H1 (cell line): ENCODE data around the gene SLC38A8. TPM values are rescaled to one million over a fixed set of nuclear protein-coding genes. Genes with fewer than 3 reads are reported as not detected.

ENCODE experiments used
- CTCF ChIA-PET: fragments of 300-600 bp; sonication (Branson Sonifier 250); formaldehyde crosslinking; loops from one replicate; lab custom pipeline; 2021; ENCODE audit not compliant: partially characterized antibody; lab: Charles Lee
- POLR2A ChIA-PET: fragments of 300-600 bp; sonication (Branson Sonifier 250); formaldehyde crosslinking; loops from one replicate; lab custom pipeline; 2021; ENCODE audit warnings: inconsistent platforms; ENCODE audit not compliant: partially characterized antibody; lab: Charles Lee
- DNase-seq, 2 experiments: peaks; one replicate each; pipeline versions ENCODE4 v3.0.0 to v3.0.0-alpha.2; 2010 to 2022; ENCODE audit warnings: low spot score in 2 of 2, low read depth in 1 of 2, mixed read lengths in 1 of 2
- FAIRE-seq: peaks from 2 replicates; lab custom pipeline; 2011; peaks lifted over from hg19 to GRCh38; lab: Jason Lieb, UNC
- H2AFZ ChIP-seq: 2 replicates; pipeline ENCODE4 v1.8.1; 2012; ENCODE audit warnings: low read length, inconsistent platforms
- H2AK5ac ChIP-seq: 2 replicates; pipeline ENCODE4 v1.6.1; 2013; ENCODE audit warnings: low read depth, low read length
- H2BK120ac ChIP-seq: replicated peaks from 2 replicates; pipeline ENCODE3; 2013; ENCODE audit warnings: low read depth, low read length, inconsistent platforms
- H2BK12ac ChIP-seq: 2 replicates; pipeline ENCODE4 v1.6.1; 2013; ENCODE audit warnings: low read depth, low read length
- H2BK15ac ChIP-seq: 2 replicates; pipeline ENCODE4 v1.6.1; 2013; ENCODE audit warnings: low read length
- H2BK20ac ChIP-seq: 2 replicates; pipeline ENCODE4 v1.6.1; 2013; ENCODE audit warnings: low read length
- H2BK5ac ChIP-seq: 2 replicates; pipeline ENCODE4 v1.6.1; 2013; ENCODE audit warnings: low read depth, low read length
- H3K14ac ChIP-seq: 2 replicates; pipeline ENCODE4 v1.6.1; 2013; ENCODE audit warnings: inconsistent platforms; ENCODE audit not compliant: insufficient read length
- H3K18ac ChIP-seq: 2 replicates; pipeline ENCODE4 v1.6.1; 2013; ENCODE audit warnings: low read length; ENCODE audit errors: extremely low read depth
- H3K23ac ChIP-seq: 2 replicates; pipeline ENCODE4 v1.6.1; 2013; ENCODE audit warnings: inconsistent platforms; ENCODE audit not compliant: insufficient read length
- H3K23me2 ChIP-seq: 2 replicates; pipeline ENCODE4 v1.6.1; 2013; ENCODE audit warnings: low read depth, low read length
- H3K27ac ChIP-seq: 2 replicates; pipeline ENCODE4 v1.6.1; 2011; ENCODE audit warnings: low read depth, low read length, inconsistent platforms
- H3K27me3 ChIP-seq, 4 experiments: replicated peaks in 1 of 4; 1 replicate in 1 of 4; 2 replicates in 3 of 4; pipeline versions ENCODE4 v1.6.1 to v1.8.1; 2011 to 2013; ENCODE audit warnings: low read length in 3 of 4, mild to moderate bottlenecking in 3 of 4, inconsistent platforms in 2 of 4, mixed read lengths in 2 of 4, moderate library complexity in 1 of 4; ENCODE audit not compliant: control insufficient read depth in 3 of 4, insufficient read depth in 3 of 4; ENCODE audit errors: extremely low read depth in 1 of 4
- H3K36me3 ChIP-seq, 4 experiments: 2 replicates each; pipeline versions ENCODE4 v1.6.1 to v1.8.1; 2011 to 2013; ENCODE audit warnings: mild to moderate bottlenecking in 4 of 4, low read length in 3 of 4, moderate library complexity in 2 of 4, control low read depth in 1 of 4, inconsistent platforms in 1 of 4; ENCODE audit not compliant: insufficient read depth in 4 of 4, control insufficient read depth in 2 of 4
- H3K4ac ChIP-seq: replicated peaks from 2 replicates; pipeline ENCODE3; 2013; ENCODE audit warnings: low read length, low read depth, mixed read lengths, inconsistent platforms; ENCODE audit not compliant: insufficient read length
- H3K4me1 ChIP-seq, 4 experiments: replicated peaks in 1 of 4; 1 replicate in 1 of 4; 2 replicates in 3 of 4; pipeline versions ENCODE4 v1.6.1 to v1.8.1; 2011 to 2013; ENCODE audit warnings: low read length in 3 of 4, inconsistent platforms in 2 of 4, mixed read lengths in 1 of 4; ENCODE audit not compliant: insufficient read depth in 4 of 4, control insufficient read depth in 3 of 4
- H3K4me2 ChIP-seq, 2 experiments: 2 replicates each; pipeline versions ENCODE4 v1.6.1 to v1.8.1; 2011 to 2013; ENCODE audit warnings: low read depth in 2 of 2, low read length in 2 of 2, control low read depth in 1 of 2, inconsistent platforms in 1 of 2, mild to moderate bottlenecking in 1 of 2; ENCODE audit not compliant: insufficient read depth in 1 of 2
- H3K4me3 ChIP-seq, 4 experiments: fragments of 200-600, 300-600 bp in 1 of 4; sonication (generic), shearing (Covaris generic), sonication (Bioruptor Twin) in 1 of 4; 2 replicates each; pipeline versions ENCODE4 v1.5.1 to v1.8.1; 2011 to 2016; ENCODE audit warnings: low read length in 4 of 4, low read depth in 3 of 4, control low read depth in 2 of 4, inconsistent platforms in 2 of 4, mild to moderate bottlenecking in 2 of 4, mixed read lengths in 1 of 4, moderate library complexity in 1 of 4; ENCODE audit not compliant: insufficient read depth in 2 of 4; ENCODE audit errors: extremely low read depth in 1 of 4
- H3K56ac ChIP-seq: replicated peaks from 2 replicates; pipeline ENCODE3; 2013; ENCODE audit warnings: low read depth, mild to moderate bottlenecking, mixed read lengths, low read length, inconsistent platforms; ENCODE audit not compliant: insufficient read length
- H3K79me1 ChIP-seq: 2 replicates; pipeline ENCODE4 v1.6.1; 2013; ENCODE audit warnings: low read depth, low read length, control low read depth
- H3K79me2 ChIP-seq, 2 experiments: 2 replicates each; pipeline versions ENCODE4 v1.6.1 to v1.8.1; 2012 to 2013; ENCODE audit warnings: low read length in 2 of 2, mild to moderate bottlenecking in 2 of 2, inconsistent platforms in 1 of 2; ENCODE audit not compliant: insufficient read depth in 2 of 2, control insufficient read depth in 1 of 2
- H3K9ac ChIP-seq, 4 experiments: replicated peaks in 1 of 4; 1 replicate in 1 of 4; 2 replicates in 3 of 4; pipeline versions ENCODE4 v1.6.1 to v1.8.1; 2011 to 2013; ENCODE audit warnings: low read depth in 3 of 4, low read length in 3 of 4, control low read depth in 2 of 4, mild to moderate bottlenecking in 2 of 4, moderate library complexity in 2 of 4, inconsistent platforms in 1 of 4; ENCODE audit errors: extremely low read depth in 1 of 4
- H3K9me3 ChIP-seq, 2 experiments: 2 replicates each; pipeline versions ENCODE4 v1.6.1 to v1.8.1; 2012 to 2013; ENCODE audit warnings: mild to moderate bottlenecking in 2 of 2, moderate library complexity in 2 of 2, control low read depth in 1 of 2, inconsistent platforms in 1 of 2, low read depth in 1 of 2, low read length in 1 of 2, mixed read lengths in 1 of 2; ENCODE audit not compliant: insufficient read depth in 2 of 2
- H4K20me1 ChIP-seq, 2 experiments: replicated peaks in 1 of 2; 2 replicates each; pipeline versions ENCODE3 to v1.8.1; 2011 to 2013; ENCODE audit warnings: inconsistent platforms in 2 of 2, low read length in 2 of 2, mild to moderate bottlenecking in 1 of 2; ENCODE audit not compliant: insufficient read depth in 2 of 2, control insufficient read depth in 1 of 2
- H4K5ac ChIP-seq: 2 replicates; pipeline ENCODE4 v1.6.1; 2013; ENCODE audit warnings: low read length, low read depth, mixed read lengths, inconsistent platforms; ENCODE audit not compliant: insufficient read length
- H4K8ac ChIP-seq: 2 replicates; pipeline ENCODE4 v1.8.0; 2013; ENCODE audit warnings: mild to moderate bottlenecking, moderate library complexity, low read length, inconsistent platforms; ENCODE audit not compliant: insufficient read depth; ENCODE audit errors: extremely low read depth
- H4K91ac ChIP-seq: replicated peaks from 2 replicates; pipeline ENCODE3; 2013; ENCODE audit warnings: low read length, mixed read lengths, inconsistent platforms; ENCODE audit not compliant: insufficient read length
- BRCA1 ChIP-seq: IDR thresholded peaks from 2 replicates; pipeline ENCODE4 v1.6.1; 2012; ENCODE audit warnings: low read depth, low read length, improper control_type of control experiment
- CBX5 ChIP-seq: fragments of 300-800, 300-1000 bp; sonication (generic); IDR thresholded peaks from 2 replicates; pipeline ENCODE4 v1.7.1; 2016; ENCODE audit warnings: antibody characterized with exemption, low read length, low read depth
- CTBP2 ChIP-seq: IDR thresholded peaks from 2 replicates; pipeline ENCODE4 v1.7.0; 2011; ENCODE audit warnings: borderline replicate concordance, mild to moderate bottlenecking, moderate library complexity, mixed read lengths, low read length; ENCODE audit not compliant: insufficient read depth, insufficient read length
- CTCF ChIP-seq, 3 experiments: IDR thresholded peaks; 1 replicate in 2 of 3; 2 replicates in 1 of 3; pipeline versions ENCODE4 v1.5.1 to v1.6.1; 2011; ENCODE audit warnings: low read length in 3 of 3, mild to moderate bottlenecking in 3 of 3, inconsistent platforms in 2 of 3, low read depth in 1 of 3, moderate library complexity in 1 of 3; ENCODE audit not compliant: insufficient read depth in 1 of 3; ENCODE audit errors: control extremely low read depth in 1 of 3
- E2F6 ChIP-seq: IDR thresholded peaks from 2 replicates; pipeline ENCODE4 v1.6.1; 2012; ENCODE audit warnings: inconsistent platforms
- EGR1 ChIP-seq: IDR thresholded peaks from 2 replicates; pipeline ENCODE4 v1.6.1; 2011; ENCODE audit warnings: low read depth, low read length, borderline replicate concordance
- KDM1A ChIP-seq: fragments of 200-600, 300-600 bp; sonication (generic); IDR thresholded peaks from 2 replicates; pipeline ENCODE4 v1.7.1; 2016; ENCODE audit warnings: mild to moderate bottlenecking, low read length, borderline replicate concordance
- MAFK ChIP-seq: IDR thresholded peaks from 2 replicates; pipeline ENCODE4 v1.6.1; 2012; ENCODE audit warnings: low read depth, mild to moderate bottlenecking, improper control_type of control experiment, low read length
- RBBP5 ChIP-seq: IDR thresholded peaks from 2 replicates; pipeline ENCODE4 v1.7.1; 2012; ENCODE audit warnings: low read depth, mild to moderate bottlenecking, inconsistent platforms, low read length, moderate library complexity, borderline replicate concordance
- TCF12 ChIP-seq: IDR thresholded peaks from 2 replicates; pipeline ENCODE4 v1.6.1; 2011; ENCODE audit warnings: low read depth, mild to moderate bottlenecking, low read length
- YY1 ChIP-seq: IDR thresholded peaks from 2 replicates; pipeline ENCODE4 v1.6.1; 2011; ENCODE audit warnings: low read depth, mild to moderate bottlenecking, low read length
- WGBS, 2 experiments: shearing (Covaris generic) in 1 of 2; methylation state at CpG; one replicate each; pipeline versions ENCODE4 v1.1.6 to v1.1.7; 2013 to 2015; ENCODE audit warnings: low lambda C conversion rate in 2 of 2, mixed read lengths in 2 of 2, inconsistent platforms in 1 of 2, low coverage in 1 of 2, missing lambda C conversion rate in 1 of 2; ENCODE audit not compliant: insufficient replicate concordance in 2 of 2, insufficient coverage in 1 of 2, insufficient read length in 1 of 2; ENCODE audit errors: extremely low coverage in 1 of 2, missing lambda C conversion rate in 1 of 2; 5-methylcytosine and 5-hydroxymethylcytosine counted together
- polyA plus RNA-seq, 7 experiments: library from polyadenylated mRNA; depleted of rRNA in 3 of 7; stranded (reverse) in 5 of 7; unstranded in 2 of 7; fragments of >200 nt in 5 of 7; fragments of 200-250 nt in 2 of 7; gene quantifications; 1 replicate in 5 of 7; 2 replicates in 1 of 7; 4 replicates in 1 of 7; pipeline versions ENCODE4 v1.2.1 to v1.2.3, GENCODE V29; 2011 to 2013; ENCODE audit warnings: missing spikeins in 2 of 7, mixed read lengths in 2 of 7
- total RNA-seq: library from RNA; stranded (reverse); fragmentation: NEBNext Ultra II Directional; extraction: Animal tissue kit (Norgen Biotek cat#: 25700); gene quantifications from 2 replicates; pipeline ENCODE4 v1.2.1, GENCODE V29; 2021

Gene SLC38A8
- total and polyA plus RNA-seq, 2 of the 8 experiments (the other 6 are each of a cell fraction or from before 2014, with no cell fraction given), result 0.08 TPM; not detected in 1

GRCh38 chr16:84021488-84021887 lies 21.1 kb downstream of the SLC38A8 start:
- Histone ChIP-seq H3K4ac (no peak overlapping the region), H2BK15ac (no peak overlapping the region), H2AK5ac (no peak overlapping the region), H3K79me1 (no peaks in the 10 kb centered on the region), H2BK120ac (no peak overlapping the region), H2BK12ac (no peak overlapping the region), H2BK20ac (no peak overlapping the region), H3K23me2 (no peaks in the 10 kb centered on the region), H3K9ac (no peak overlapping the region), H2AFZ (no peak overlapping the region), H4K20me1 (no peaks in the 10 kb centered on the region), H3K27ac (no peak overlapping the region), H2BK5ac (no peak overlapping the region), H3K4me2 (no peak overlapping the region), H3K14ac (no peak overlapping the region), H3K79me2 (no peaks in the 10 kb centered on the region), H3K9me3 (peaks cover 10 to 12% of the 10 kb centered on the region in 2 experiments; a peak in 3 of 4 replicates), H3K4me3 (no peak overlapping the region), H4K8ac (no peak overlapping the region), H3K27me3 (no peaks in the 10 kb centered on the region), H3K4me1 (peaks cover 0 to 4% (median 0%) of the 10 kb centered on the region in 4 experiments; a peak in 2 of 7 replicates), H4K91ac (no peak overlapping the region), H3K18ac (no peak overlapping the region), H3K56ac (no peak overlapping the region), H3K23ac (no peak overlapping the region), H4K5ac (no peak overlapping the region), H3K36me3 (no peaks in the 10 kb centered on the region)
- WGBS, 2 experiments, result 92% methylated on average over 5 of the region's 5 CpGs; no CpG with 5 or more reads in 1 of the 2 experiments
- ChIA-PET CTCF (interaction anchor here (1.0 to 1.3 kb wide), 3 partner anchors 23 to 88 kb away, joined by 3 read pairs; no protein-coding TSS in a partner anchor), POLR2A (interaction anchor here (1.6 kb wide), 1 partner anchor 16 kb away, joined by 5 read pairs; no protein-coding TSS in a partner anchor)
- DNase-seq (no peak), FAIRE-seq (no peak)
- TF ChIP-seq CTBP2 (no peak), BRCA1 (no peak), TCF12 (no peak), EGR1 (no peak), MAFK (no peak), CTCF (IDR thresholded peaks at IDR 0.05; ENCODE audit: control extremely low read depth in 1 of 3, insufficient read depth in 1 of 3, low read depth in 1 of 3, low read length in 3 of 3) (no peak), YY1 (no peak), CBX5 (no peak), KDM1A (no peak), RBBP5 (no peak), E2F6 (no peak)
